Endothelial cell (in vitro differentiated cells): ENCODE data around the gene PIGZ. TPM values are rescaled to one million over a fixed set of nuclear protein-coding genes. Genes with fewer than 3 reads are reported as not detected.
A peak's percentile ranks its signal among the peaks of the same experiment; 100 is the strongest.

Source experiments
- DNase-seq: peaks from one replicate; pipeline ENCODE4 v3.0.0; 2021; ENCODE audit warnings: low spot score
- H3K27ac Mint-ChIP-seq: one replicate; pipeline ENCODE4 v1.8.0; 2021; ENCODE audit warnings: mixed read lengths, inconsistent platforms; ENCODE audit not compliant: unreplicated experiment
- H3K27me3 Mint-ChIP-seq: one replicate; pipeline ENCODE4 v1.8.0; 2021; ENCODE audit warnings: mild to moderate bottlenecking, moderate library complexity, mixed read lengths, inconsistent platforms; ENCODE audit not compliant: unreplicated experiment
- H3K36me3 Mint-ChIP-seq: one replicate; pipeline ENCODE4 v1.8.0; 2021; ENCODE audit warnings: mild to moderate bottlenecking, low read depth, mixed read lengths, inconsistent platforms; ENCODE audit not compliant: unreplicated experiment
- H3K4me1 Mint-ChIP-seq: one replicate; pipeline ENCODE4 v1.8.0; 2021; ENCODE audit warnings: mild to moderate bottlenecking, mixed read lengths, inconsistent platforms; ENCODE audit not compliant: unreplicated experiment
- H3K4me3 Mint-ChIP-seq: one replicate; pipeline ENCODE4 v1.8.0; 2021; ENCODE audit warnings: mild to moderate bottlenecking, mixed read lengths, inconsistent platforms; ENCODE audit not compliant: unreplicated experiment
- H3K9me3 Mint-ChIP-seq: one replicate; pipeline ENCODE4 v1.8.0; 2021; ENCODE audit warnings: mixed read lengths, inconsistent platforms; ENCODE audit not compliant: unreplicated experiment
- CTCF ChIP-seq: fragments of 200-600 bp; sonication (generic); IDR thresholded peaks from one replicate; pipeline ENCODE4 v1.5.0; 2021; ENCODE audit warnings: antibody characterized with exemption; ENCODE audit not compliant: unreplicated experiment
- total RNA-seq: library from RNA; stranded (reverse); fragmentation: NEBNext Ultra II Directional; extraction: Animal tissue kit (Norgen Biotek cat#: 25700); gene quantifications from one replicate; pipeline ENCODE4 v1.2.1, GENCODE V29; 2021; ENCODE audit not compliant: unreplicated experiment

PIGZ gene
- total RNA-seq, 1 donor from 2014 or later = 3.5 TPM

GRCh38 chr3:196970547-196971093, 2.0 kb upstream of the PIGZ start:
- Mint-ChIP-seq H3K27ac (peak overlapping the region; percentile 78), H3K4me1 (peaks cover 7% of the 10 kb centered on the region), H3K27me3 (peaks cover 25% of the 10 kb centered on the region), H3K4me3 (peak overlapping the region; percentile 86), H3K36me3 (peaks cover 23% of the 10 kb centered on the region), H3K9me3 (no peaks in the 10 kb centered on the region)
- no peak for DNase-seq
- no peak for TF ChIP-seq CTCF

- peaks cover 25% of the 10 kb centered on the region for H3K27me3 Mint-ChIP-seq
- DNase-seq = peak; percentile 86
- peak overlapping the region; percentile 78 for H3K27ac Mint-ChIP-seq
- TF ChIP-seq CTCF = peak; percentile 93
- H3K4me1 Mint-ChIP-seq = peaks cover 7% of the 10 kb centered on the region
- peaks cover 23% of the 10 kb centered on the region for H3K36me3 Mint-ChIP-seq
- H3K9me3 Mint-ChIP-seq = no peaks in the 10 kb centered on the region
- peak overlapping the region; percentile 86 for H3K4me3 Mint-ChIP-seq
Observed at GRCh38 chr3:196969660-196970546, 1.3 kb upstream of the PIGZ start.

GRCh38 chr3:196969134-196969659, 564 bp upstream of the PIGZ start:
- peak; percentile 39 for DNase-seq
- no peak for TF ChIP-seq CTCF
- Mint-ChIP-seq H3K4me3 (no peak overlapping the region), H3K4me1 (peaks cover 3% of the 10 kb centered on the region), H3K27me3 (peaks cover 26% of the 10 kb centered on the region), H3K9me3 (no peaks in the 10 kb centered on the region), H3K36me3 (peaks cover 23% of the 10 kb centered on the region), H3K27ac (no peak overlapping the region)

DNA sequence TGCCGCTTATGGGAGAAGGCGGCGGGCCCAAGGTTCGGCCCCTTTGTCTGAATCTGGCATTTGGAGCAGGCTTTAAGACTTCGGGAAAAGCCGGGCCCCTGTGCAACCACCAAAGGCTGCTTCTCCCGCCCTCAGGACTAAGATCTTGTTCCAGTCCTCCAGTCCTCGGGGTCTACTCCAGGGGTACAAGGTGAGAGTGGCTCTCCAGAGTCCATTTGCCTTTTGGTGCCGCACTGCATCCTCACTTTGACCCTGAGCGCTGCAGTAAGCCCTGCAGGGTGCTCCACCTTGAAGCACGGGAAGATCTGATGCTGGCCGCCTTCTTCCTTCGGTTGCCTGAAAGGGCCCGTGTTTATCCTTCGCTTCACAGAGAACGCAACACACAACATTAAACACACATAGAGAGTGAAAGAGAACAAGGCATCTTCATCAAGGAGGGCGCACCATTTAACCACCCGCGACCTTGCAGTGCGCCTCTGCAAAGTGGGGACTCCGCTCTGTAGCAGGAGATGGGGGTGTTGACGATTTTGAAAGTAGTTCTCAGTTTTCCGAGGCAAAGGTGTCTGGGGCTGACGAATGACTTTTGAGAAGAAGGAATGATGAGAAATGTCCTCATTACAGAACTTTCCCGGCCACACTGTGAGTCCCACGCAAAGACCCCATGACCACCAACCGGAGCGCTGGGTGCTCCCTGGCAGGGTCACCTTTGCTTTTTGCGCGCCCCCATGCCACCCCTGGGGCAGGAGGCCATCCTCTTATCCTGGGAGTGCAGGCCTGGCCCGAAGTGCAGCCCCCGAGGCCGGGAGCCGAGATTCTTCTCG, 1.0 kb downstream of the PIGZ start:
- Mint-ChIP-seq H3K4me3 (peak overlapping the region; percentile 80), H3K9me3 (no peaks in the 10 kb centered on the region), H3K4me1 (peaks cover 7% of the 10 kb centered on the region), H3K27ac (no peak overlapping the region), H3K36me3 (peaks cover 23% of the 10 kb centered on the region), H3K27me3 (peaks cover 26% of the 10 kb centered on the region)
- no peak for DNase-seq
- no peak for TF ChIP-seq CTCF
